ENCODE results near the gene FAM53B. TPM values are rescaled to one million over a fixed set of nuclear protein-coding genes. Genes with fewer than 3 reads are reported as not detected.
A peak's percentile ranks its signal among the peaks of the same experiment; 100 is the strongest.

Gene FAM53B
- polyA plus RNA-seq, 1 donor from 2014 or later: 48.9 TPM

GRCh38 chr10:124602121-124602561 lies 142.0 kb downstream of the FAM53B start:
- H3K4me3 Mint-ChIP-seq: peak overlapping the region in 3 of 4 donors; percentile 77 to 92 (median 83)
- H3K36me3 Mint-ChIP-seq: no peaks in the 10 kb centered on the region
- H3K27me3 Mint-ChIP-seq: no peaks in the 10 kb centered on the region
- peaks cover 19 to 45% (median 43%) of the 10 kb centered on the region in 3 donors for H3K4me1 Mint-ChIP-seq
- no peaks in the 10 kb centered on the region for H3K9me3 Mint-ChIP-seq
- peak overlapping the region; percentile 97 to 100 (median 97) for H3K27ac Mint-ChIP-seq

- H3K27me3 Mint-ChIP-seq: no peaks in the 10 kb centered on the region
- peaks cover 19 to 43% (median 41%) of the 10 kb centered on the region in 3 donors for H3K4me1 Mint-ChIP-seq
- H3K9me3 Mint-ChIP-seq: no peaks in the 10 kb centered on the region
- H3K4me3 Mint-ChIP-seq: peak overlapping the region; percentile 64 to 92 (median 80)
- no peaks in the 10 kb centered on the region for H3K36me3 Mint-ChIP-seq
- peak overlapping the region; percentile 97 to 100 (median 97) for H3K27ac Mint-ChIP-seq
These were observed 142.6 kb downstream of the FAM53B start for GRCh38 chr10:124601431-124602120.

DNA sequence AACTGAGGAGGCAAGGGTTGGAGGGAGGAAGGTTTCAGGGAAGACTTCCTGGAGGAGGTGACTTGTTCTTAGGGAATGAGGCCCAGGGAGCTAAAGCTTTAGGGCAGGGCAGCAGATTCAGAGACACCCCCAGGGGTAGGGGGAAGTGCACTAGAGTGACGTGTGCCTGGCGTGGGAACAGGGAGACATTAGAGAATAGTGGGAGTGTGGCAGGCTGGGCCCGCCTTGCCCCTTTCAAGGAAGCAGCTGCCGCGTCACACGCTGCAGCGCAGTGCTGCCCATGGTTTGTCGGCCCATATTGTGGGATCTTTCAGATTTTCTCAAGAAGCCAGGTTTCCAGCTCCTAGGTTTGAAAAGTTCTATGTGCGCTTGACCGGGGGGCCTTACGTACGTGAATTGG lies 143.2 kb downstream of the FAM53B start:
- Mint-ChIP-seq H3K9me3 (no peaks in the 10 kb centered on the region), H3K4me3 (peak overlapping the region; percentile 64 to 92 (median 80)), H3K27me3 (no peaks in the 10 kb centered on the region), H3K4me1 (peaks cover 19 to 43% (median 41%) of the 10 kb centered on the region in 3 donors), H3K36me3 (no peaks in the 10 kb centered on the region), H3K27ac (peak overlapping the region; percentile 97 to 100 (median 97))

- Mint-ChIP-seq H3K4me1 (peaks cover 19 to 46% (median 42%) of the 10 kb centered on the region in 3 donors), H3K4me3 (peak overlapping the region in 3 of 4 donors; percentile 77 to 92 (median 83)), H3K36me3 (peaks cover 2% of the 10 kb centered on the region), H3K27ac (peak overlapping the region; percentile 97 to 100 (median 97)), H3K27me3 (no peaks in the 10 kb centered on the region), H3K9me3 (no peaks in the 10 kb centered on the region)
These were observed 143.9 kb downstream of the FAM53B start for GRCh38 chr10:124600051-124600880.

GRCh38 chr10:124599588-124600050 lies 144.6 kb downstream of the FAM53B start:
- Mint-ChIP-seq H3K27ac (peak overlapping the region; percentile 84 to 100 (median 97)), H3K9me3 (no peaks in the 10 kb centered on the region), H3K36me3 (peaks cover 2% of the 10 kb centered on the region), H3K4me3 (peak overlapping the region in 2 of 4 donors; percentile 61 to 77), H3K27me3 (no peaks in the 10 kb centered on the region), H3K4me1 (peaks cover 23 to 44% (median 41%) of the 10 kb centered on the region in 3 donors)

- H3K4me1 Mint-ChIP-seq: peaks cover 24 to 38% (median 36%) of the 10 kb centered on the region in 3 donors
- peak overlapping the region in 1 of 3 donors; percentile 84 for H3K27ac Mint-ChIP-seq
- no peaks in the 10 kb centered on the region for H3K9me3 Mint-ChIP-seq
- H3K4me3 Mint-ChIP-seq: peak overlapping the region in 2 of 4 donors; percentile 2 to 85
- H3K36me3 Mint-ChIP-seq: peaks cover 2% of the 10 kb centered on the region
- H3K27me3 Mint-ChIP-seq: no peaks in the 10 kb centered on the region
These were observed 145.2 kb downstream of the FAM53B start for GRCh38 chr10:124598773-124599587.

GRCh38 chr10:124598196-124598595 lies 146.0 kb downstream of the FAM53B start:
- Mint-ChIP-seq H3K4me3 (peak overlapping the region in 2 of 4 donors; percentile 28 to 55), H3K9me3 (no peaks in the 10 kb centered on the region), H3K27ac (peak overlapping the region in 2 of 3 donors; percentile 10 to 70), H3K4me1 (peaks cover 24 to 36% (median 36%) of the 10 kb centered on the region in 3 donors), H3K36me3 (peaks cover 2% of the 10 kb centered on the region), H3K27me3 (no peaks in the 10 kb centered on the region)

DNA sequence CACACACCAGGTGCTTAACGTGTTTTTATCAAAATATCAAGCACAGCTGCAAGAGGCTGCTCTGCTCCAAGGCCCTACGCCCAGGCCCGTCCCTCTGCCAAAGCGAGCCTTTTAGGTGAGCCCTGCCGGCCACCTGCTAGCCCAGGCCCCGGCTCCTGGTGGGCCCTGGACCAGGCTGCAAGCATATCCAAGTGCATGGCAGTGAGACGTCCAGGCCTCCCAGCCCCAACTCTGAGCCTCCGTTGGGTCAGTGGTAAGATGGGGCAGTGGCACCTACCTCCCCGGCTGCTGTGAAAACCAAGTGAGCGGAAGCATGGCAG lies 146.4 kb downstream of the FAM53B start:
- peaks cover 24 to 36% (median 34%) of the 10 kb centered on the region in 3 donors for H3K4me1 Mint-ChIP-seq
- H3K9me3 Mint-ChIP-seq: no peaks in the 10 kb centered on the region
- peaks cover 2% of the 10 kb centered on the region for H3K36me3 Mint-ChIP-seq
- H3K27ac Mint-ChIP-seq: peak overlapping the region in 1 of 3 donors; percentile 70
- peak overlapping the region in 1 of 4 donors; percentile 55 for H3K4me3 Mint-ChIP-seq
- no peaks in the 10 kb centered on the region for H3K27me3 Mint-ChIP-seq

DNA sequence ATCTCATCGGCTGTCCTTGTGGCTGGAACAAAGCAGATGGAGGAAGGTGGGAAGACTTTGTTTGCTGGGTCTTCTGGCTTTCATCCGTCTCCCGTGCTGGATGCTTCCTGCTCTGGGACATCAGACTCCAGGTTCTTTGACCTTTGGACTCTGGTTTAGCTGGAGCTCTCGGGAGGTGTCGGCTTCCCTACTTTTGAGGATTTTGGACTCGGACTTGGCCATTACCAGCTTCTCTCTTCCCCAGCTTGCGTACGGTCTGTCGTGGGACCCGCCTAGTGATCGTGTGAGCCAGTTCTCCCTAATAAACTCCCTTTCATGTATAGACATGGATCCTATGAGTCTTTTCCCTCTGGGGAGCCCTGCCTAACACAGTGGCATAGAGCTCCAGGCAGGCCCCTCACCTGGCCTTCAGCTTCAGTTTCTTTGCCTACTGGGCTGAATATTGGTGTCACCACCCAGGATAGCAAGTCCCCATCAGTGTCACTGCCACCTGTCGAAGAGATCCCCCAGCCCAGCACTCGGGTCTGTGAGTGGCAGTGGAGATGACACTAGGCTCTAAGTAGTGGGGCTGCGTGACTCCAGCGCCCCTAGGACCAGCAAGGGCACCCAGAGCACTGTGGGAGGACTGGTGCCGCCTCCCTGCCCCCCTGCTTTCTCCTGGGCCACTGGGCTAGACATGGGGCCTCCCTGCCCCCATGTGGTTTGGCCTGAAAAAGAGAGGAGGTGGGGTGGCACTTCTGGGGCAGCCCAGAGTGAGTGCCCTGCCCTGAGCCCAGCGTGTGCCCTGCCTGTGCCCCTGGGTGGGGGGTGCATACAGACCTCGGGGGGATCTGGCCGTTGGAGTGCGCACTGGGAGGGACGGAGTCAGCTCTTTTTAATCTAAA lies 147.0 kb downstream of the FAM53B start:
- H3K4me3 Mint-ChIP-seq: no peak overlapping the region
- H3K9me3 Mint-ChIP-seq: no peaks in the 10 kb centered on the region
- no peaks in the 10 kb centered on the region for H3K27me3 Mint-ChIP-seq
- H3K36me3 Mint-ChIP-seq: peaks cover 2% of the 10 kb centered on the region
- peaks cover 22 to 34% (median 34%) of the 10 kb centered on the region in 3 donors for H3K4me1 Mint-ChIP-seq
- peak overlapping the region in 1 of 3 donors; percentile 70 for H3K27ac Mint-ChIP-seq

DNA sequence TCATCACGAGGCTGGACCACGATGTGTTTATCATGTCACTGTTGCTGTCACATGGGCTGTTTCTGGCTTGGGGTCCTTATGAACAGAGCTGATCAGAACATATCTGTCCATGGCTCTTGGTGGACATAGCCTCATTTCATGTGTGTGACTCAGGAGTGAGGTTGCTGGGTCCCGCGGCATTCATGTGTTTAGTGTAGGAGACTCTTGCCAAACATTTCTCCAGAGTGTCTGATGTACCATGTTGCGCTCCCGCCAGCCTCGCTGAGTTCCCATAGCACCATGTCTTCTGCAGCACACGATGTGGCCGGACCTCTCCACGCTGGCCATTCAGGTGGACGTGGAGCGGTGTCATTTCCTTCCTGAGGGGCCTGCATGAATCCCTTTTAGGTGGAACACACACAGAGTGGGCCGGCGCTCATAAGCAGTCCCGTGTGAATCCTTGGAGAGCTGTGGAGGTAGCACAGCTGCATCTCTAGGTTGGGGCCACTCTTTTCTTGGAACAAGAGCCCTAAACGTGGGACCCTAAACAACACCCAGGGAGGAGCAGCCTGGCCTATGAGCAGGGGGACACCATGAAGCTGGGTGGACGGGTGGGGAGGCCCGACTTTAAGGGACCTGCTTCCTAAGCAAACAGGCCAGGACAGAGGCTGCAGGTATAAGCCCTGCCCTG lies 147.9 kb downstream of the FAM53B start:
- peaks cover 2% of the 10 kb centered on the region for H3K36me3 Mint-ChIP-seq
- H3K9me3 Mint-ChIP-seq: no peaks in the 10 kb centered on the region
- peak overlapping the region in 1 of 3 donors; percentile 70 for H3K27ac Mint-ChIP-seq
- H3K4me1 Mint-ChIP-seq: peaks cover 21 to 30% (median 29%) of the 10 kb centered on the region in 3 donors
- H3K4me3 Mint-ChIP-seq: no peak overlapping the region
- no peaks in the 10 kb centered on the region for H3K27me3 Mint-ChIP-seq

- Mint-ChIP-seq H3K27ac (peak overlapping the region in 1 of 3 donors; percentile 86), H3K4me1 (peaks cover 14 to 26% (median 20%) of the 10 kb centered on the region in 3 donors), H3K9me3 (no peaks in the 10 kb centered on the region)
These were observed 148.9 kb downstream of the FAM53B start for GRCh38 chr10:124595143-124595883.

DNA sequence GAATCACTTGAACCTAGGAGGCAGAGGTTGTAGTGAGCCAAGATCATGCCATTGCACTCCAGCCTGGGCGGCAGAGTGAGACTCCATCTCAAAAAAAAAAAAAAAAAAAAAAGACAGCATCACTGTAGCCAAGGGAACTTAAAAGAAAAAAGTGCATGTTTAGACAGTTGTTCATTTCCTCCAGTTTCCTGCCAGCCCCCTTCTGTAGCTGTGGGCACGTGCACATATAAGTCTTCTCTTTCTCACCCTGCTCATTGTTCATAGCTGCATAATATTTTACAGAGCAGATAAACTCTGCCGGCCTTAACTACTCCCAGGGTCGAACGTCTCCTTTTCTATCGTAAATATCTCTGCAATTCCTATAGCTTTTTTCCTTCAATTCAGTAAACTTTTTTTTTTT lies 149.9 kb downstream of the FAM53B start:
- peak overlapping the region in 1 of 3 donors; percentile 21 for H3K27ac Mint-ChIP-seq
- no peaks in the 10 kb centered on the region for H3K27me3 Mint-ChIP-seq
- no peak overlapping the region for H3K4me3 Mint-ChIP-seq
- peaks cover 14 to 21% (median 15%) of the 10 kb centered on the region in 3 donors for H3K4me1 Mint-ChIP-seq
- H3K9me3 Mint-ChIP-seq: no peaks in the 10 kb centered on the region
- H3K36me3 Mint-ChIP-seq: peaks cover 2% of the 10 kb centered on the region

More at GRCh38 chr10:124595143-124595883, 148.9 kb downstream of the FAM53B start:
- Mint-ChIP-seq H3K4me3 (no peak overlapping the region), H3K27me3 (no peaks in the 10 kb centered on the region), H3K36me3 (peaks cover 2% of the 10 kb centered on the region)
